ENCODE measurements around the gene HEATR9.

- TF ChIP-seq CTCF (IDR thresholded peaks at IDR 0.05 in 4 of 5, conservative IDR thresholded peaks at IDR 0.05 in 1 of 5) (no peak), POLR2A (IDR thresholded peaks at IDR 0.05) (no peak)
Observed at GRCh38 chr17:35898283-35899070, 29.8 kb upstream of the HEATR9 start.

Measured in gastrocnemius medialis (tissue), 4 donors.